GM12891 (cell line): Measurements from ENCODE around the gene CENPC.

Experiments used
- POLR2A ChIP-seq: IDR thresholded peaks from 2 replicates; pipeline ENCODE4 v1.6.1; 2011; ENCODE audit warnings: low read depth, low read length, control low read depth
- POLR2AphosphoS5 ChIP-seq: IDR thresholded peaks from 2 replicates; pipeline ENCODE4 v1.6.1; 2011; ENCODE audit warnings: low read depth, low read length, control low read depth
- TAF1 ChIP-seq: IDR thresholded peaks from 2 replicates; pipeline ENCODE4 v1.6.1; 2011; ENCODE audit warnings: low read depth, low read length, control low read depth

GRCh38 chr4:67520141-67520540, 25.2 kb downstream of the CENPC start:
- TF ChIP-seq POLR2A, result no peak
- no peak for TF ChIP-seq TAF1
- TF ChIP-seq POLR2AphosphoS5, result no peak
